22Rv1 (cell line): ENCODE results near the gene MZT2A.
"Not testable (repeated sequence)": the region's sequence is repeated elsewhere in the genome, so short reads cannot be mapped to it uniquely, and the experiment has no call there.

Source experiments
- ZFX ChIP-seq: fragments of 450-650 bp; IDR thresholded peaks from 2 replicates; pipeline ENCODE4 v1.6.1; 2017; ENCODE audit warnings: antibody characterized with exemption, borderline replicate concordance
- TF ChIP-seq, protein P1 (sequence below): fragments of 450-650 bp; IDR thresholded peaks from 2 replicates; pipeline ENCODE4 v1.5.1; 2017; ENCODE audit warnings: mild to moderate bottlenecking

- TF ChIP-seq, protein P1, sequence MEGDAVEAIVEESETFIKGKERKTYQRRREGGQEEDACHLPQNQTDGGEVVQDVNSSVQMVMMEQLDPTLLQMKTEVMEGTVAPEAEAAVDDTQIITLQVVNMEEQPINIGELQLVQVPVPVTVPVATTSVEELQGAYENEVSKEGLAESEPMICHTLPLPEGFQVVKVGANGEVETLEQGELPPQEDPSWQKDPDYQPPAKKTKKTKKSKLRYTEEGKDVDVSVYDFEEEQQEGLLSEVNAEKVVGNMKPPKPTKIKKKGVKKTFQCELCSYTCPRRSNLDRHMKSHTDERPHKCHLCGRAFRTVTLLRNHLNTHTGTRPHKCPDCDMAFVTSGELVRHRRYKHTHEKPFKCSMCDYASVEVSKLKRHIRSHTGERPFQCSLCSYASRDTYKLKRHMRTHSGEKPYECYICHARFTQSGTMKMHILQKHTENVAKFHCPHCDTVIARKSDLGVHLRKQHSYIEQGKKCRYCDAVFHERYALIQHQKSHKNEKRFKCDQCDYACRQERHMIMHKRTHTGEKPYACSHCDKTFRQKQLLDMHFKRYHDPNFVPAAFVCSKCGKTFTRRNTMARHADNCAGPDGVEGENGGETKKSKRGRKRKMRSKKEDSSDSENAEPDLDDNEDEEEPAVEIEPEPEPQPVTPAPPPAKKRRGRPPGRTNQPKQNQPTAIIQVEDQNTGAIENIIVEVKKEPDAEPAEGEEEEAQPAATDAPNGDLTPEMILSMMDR: not testable (repeated sequence)
- not testable (repeated sequence) for TF ChIP-seq ZFX
These were observed 38.6 kb upstream of the MZT2A start for GRCh38 chr2:131530626-131531344.
